HG02870 (cell line): ENCODE measurements around the gene GNPTG.

Experiments
- ATAC-seq: cut with Tn5 transposase; IDR thresholded peaks from one replicate; pipeline ENCODE4 v1.9.1; 2021; ENCODE audit warnings: mild to moderate bottlenecking, moderate library complexity; ENCODE audit not compliant: unreplicated experiment

Gene GNPTG

GRCh38 chr16:1367486-1368174, 15.9 kb downstream of the GNPTG start:
- no peak for ATAC-seq

- no peak for ATAC-seq
These were observed 19.6 kb downstream of the GNPTG start for GRCh38 chr16:1371054-1371978.

GRCh38 chr16:1372292-1372950, 20.7 kb downstream of the GNPTG start:
- no peak for ATAC-seq

- no peak for ATAC-seq
These were observed 22.9 kb downstream of the GNPTG start for GRCh38 chr16:1374418-1375297.

- ATAC-seq = no peak
These were observed 23.5 kb downstream of the GNPTG start for GRCh38 chr16:1375298-1375640.

GRCh38 chr16:1375741-1376410, 24.1 kb downstream of the GNPTG start:
- no peak for ATAC-seq

GRCh38 chr16:1377406-1378010, 25.8 kb downstream of the GNPTG start:
- ATAC-seq = no peak

- ATAC-seq = no peak
These were observed 26.5 kb downstream of the GNPTG start for GRCh38 chr16:1378087-1378803.

GRCh38 chr16:1378804-1379303, 27.1 kb downstream of the GNPTG start:
- ATAC-seq = no peak

GRCh38 chr16:1379304-1380076, 27.8 kb downstream of the GNPTG start:
- ATAC-seq = no peak

- no peak for ATAC-seq
These were observed 28.5 kb downstream of the GNPTG start for GRCh38 chr16:1380195-1380594.

- ATAC-seq = no peak
These were observed 30.1 kb downstream of the GNPTG start for GRCh38 chr16:1381612-1382406.

- no peak for ATAC-seq
These were observed 31.8 kb downstream of the GNPTG start for GRCh38 chr16:1383556-1383955.

- ATAC-seq = no peak
These were observed 33.5 kb downstream of the GNPTG start for GRCh38 chr16:1385232-1385631.

- no peak for ATAC-seq
These were observed 35.6 kb downstream of the GNPTG start for GRCh38 chr16:1387331-1387730.

GRCh38 chr16:1389762-1390161, 38.0 kb downstream of the GNPTG start:
- ATAC-seq = no peak

GRCh38 chr16:1390239-1390779, 38.6 kb downstream of the GNPTG start:
- no peak for ATAC-seq
